ENCODE data around the gene ATCAY.
A peak's percentile ranks its signal among the peaks of the same experiment; 100 is the strongest.

ATCAY gene

GRCh38 chr19:3880471-3881271, at the start of gene ATCAY:
TSS of gene ATCAY (plus strand) at chr19:3880685. CDS start at chr19:3885768, 5,083 bp downstream.
- no peak for DNase-seq

DNA sequence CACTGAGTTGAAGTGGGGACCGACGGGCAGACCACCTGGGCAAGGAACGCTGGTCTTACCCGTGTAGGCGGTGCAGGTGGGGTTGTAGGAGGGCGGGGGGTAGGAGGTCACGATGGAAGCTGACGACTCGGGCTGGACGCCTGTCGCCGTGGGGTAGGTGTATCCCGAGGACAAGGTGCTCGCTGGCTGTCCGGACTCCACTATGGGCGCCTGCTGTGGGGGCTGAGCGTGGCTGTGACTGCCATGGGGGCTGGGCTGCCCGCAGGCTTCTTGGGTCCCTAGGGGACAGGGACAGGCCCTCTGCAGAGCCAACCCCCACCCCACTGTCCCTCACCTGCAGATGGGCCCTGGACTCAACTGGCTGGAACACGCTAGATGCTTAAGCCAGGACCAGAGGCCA, 48.9 kb upstream of the ATCAY start:
- DNase-seq, result no peak

DNA sequence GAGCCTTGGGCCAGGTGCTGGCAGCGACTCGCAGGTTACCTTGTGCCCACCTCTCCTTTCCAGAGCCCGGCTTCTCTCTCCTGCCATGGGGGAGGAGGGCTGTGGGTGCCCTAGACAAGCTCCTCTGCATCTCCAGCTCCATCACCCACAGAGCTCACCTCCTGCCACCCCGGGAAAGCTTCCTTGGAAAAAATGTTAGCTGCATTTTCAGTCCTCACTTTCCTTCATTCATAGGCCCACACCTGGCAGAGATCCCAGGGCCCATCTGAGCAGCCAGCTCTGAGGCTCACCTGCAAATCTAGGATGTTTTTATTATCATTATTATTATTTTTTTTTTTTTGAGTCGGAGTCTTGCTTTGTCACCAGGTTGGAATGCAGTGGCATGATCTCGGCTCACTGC, 48.5 kb upstream of the ATCAY start:
- DNase-seq, result no peak

DNA sequence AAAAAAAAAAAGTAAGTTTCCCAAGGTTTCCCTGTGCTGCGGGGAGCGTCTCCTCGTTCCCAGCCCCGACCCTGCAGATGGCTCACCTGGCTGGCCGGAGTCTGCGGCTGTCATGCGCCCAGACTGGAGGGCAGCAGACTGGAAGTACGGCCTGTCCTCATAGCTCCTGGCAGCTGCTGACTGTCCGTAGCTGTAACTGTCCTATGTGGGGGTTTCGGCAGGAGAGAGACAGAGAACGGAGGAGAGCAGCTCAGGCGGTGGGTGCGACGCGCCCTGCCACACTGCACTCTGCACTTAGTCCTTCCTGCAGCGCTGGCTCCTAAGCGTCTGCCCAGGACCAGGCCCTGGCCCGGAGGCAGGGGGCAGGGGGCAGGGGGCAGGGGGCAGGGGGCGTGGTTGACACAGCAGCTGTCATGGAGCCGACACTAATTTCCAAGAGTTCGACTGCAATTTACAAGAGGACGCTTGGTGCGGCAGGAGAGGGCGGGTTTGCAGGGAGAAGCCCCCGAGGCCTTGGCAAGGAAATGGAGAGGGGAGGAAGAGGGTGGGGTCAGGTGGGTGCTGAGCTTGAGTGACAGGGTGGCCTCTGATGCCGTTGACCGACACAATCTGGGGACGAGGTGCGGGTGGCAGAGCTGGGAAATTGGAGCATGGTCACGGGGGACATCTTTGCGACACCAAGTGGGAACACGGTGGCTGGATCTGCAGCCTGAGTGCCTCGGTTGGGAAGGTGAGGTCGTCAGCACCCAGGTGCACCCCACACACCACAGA, 46.7 kb upstream of the ATCAY start:
- DNase-seq, result no peak

GRCh38 chr19:3834349-3835054, 46.0 kb upstream of the ATCAY start:
- no peak for DNase-seq

DNA sequence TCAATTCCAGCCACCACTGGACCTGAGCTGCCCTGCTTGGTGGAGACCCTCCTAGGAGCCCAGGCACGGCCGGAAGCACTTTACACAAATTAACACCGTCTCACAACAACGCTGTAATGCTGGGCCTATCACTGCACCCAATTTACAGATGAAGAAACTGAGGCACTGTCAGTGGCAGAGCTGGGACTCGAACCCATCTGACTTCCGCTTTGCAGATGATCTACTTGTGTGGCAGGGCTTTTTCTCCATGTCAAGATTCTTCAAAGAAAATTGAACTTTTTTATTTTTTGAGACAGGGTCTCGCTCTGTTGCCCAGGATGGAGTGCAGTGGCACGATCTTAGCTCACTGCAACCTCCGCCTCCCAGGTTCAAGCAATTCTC, 45.4 kb upstream of the ATCAY start:
- DNase-seq, result no peak

- no peak for DNase-seq
Measured at GRCh38 chr19:3836887-3837286, 43.6 kb upstream of the ATCAY start.

DNA sequence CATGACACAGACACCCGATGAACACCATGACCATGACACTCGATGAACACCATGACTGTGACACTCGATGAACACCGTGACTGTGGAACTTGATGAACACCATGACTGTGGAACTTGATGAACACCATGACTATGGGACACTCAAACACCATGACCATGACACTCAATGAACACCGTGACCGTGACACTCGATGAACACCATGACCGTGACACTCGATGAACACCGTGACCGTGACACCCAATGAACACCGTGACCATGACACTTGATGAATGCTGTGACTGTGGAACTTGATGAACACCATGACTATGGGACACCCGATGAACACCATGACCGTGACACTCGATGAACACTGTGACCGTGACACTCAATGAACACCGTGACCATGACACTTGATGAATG, 43.2 kb upstream of the ATCAY start:
- no peak for DNase-seq

DNA sequence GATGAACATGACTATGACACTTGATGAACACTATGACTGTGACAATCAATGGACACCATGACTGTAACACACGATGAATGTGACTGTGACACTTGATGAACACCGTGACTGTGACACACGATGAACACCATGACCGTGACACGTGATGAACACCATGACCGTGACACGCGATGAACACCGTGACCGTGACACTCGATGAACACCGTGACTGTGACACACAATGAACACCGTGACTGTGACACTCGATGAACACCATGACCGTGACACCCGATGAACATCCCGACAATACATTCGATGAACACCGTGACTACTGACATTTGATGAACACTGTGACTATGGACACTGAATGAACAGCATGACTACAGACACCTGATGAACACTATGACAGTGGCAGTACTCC, 42.6 kb upstream of the ATCAY start:
- no peak for DNase-seq

DNA sequence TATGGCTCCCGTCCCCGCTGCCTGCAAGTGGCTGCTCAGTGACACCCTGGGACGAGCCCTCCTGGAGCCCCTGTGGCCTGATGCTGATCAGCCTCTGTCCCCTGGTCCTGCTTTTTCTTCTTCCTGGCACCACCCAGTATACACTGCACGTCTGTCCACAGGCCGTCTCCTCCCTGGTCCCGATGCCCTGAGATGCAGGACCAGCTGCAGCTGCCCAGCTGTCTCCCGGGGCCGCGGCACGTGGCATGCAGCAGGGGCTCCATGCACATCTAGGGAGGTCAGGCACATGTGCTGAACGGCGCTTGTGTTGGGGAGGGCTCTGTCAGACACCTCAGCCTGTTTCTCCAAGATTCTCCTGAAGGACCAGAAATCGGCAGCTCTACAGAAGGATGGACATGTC, 41.8 kb upstream of the ATCAY start:
- no peak for DNase-seq

- no peak for DNase-seq
Measured at GRCh38 chr19:3839941-3840340, 40.5 kb upstream of the ATCAY start.

DNA sequence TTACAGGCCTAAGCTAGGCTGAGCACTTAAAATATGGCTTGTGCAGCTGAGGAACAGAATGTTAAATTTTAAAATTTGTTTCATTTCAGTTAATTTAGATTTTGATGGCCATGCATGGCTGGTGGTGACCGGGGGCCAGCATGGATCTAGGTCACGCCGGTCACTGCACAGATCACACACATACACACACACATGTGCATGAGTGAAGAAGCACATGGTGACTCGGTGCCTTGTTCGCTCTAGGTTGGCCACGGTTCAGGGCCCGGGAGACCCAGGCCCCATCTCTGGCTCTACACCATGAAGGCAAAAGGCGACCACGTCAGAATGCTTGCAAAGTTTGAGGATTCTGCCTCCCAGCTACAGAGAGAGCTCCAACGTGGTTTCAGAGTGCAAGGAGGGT, 39.7 kb upstream of the ATCAY start:
- no peak for DNase-seq

GRCh38 chr19:3842948-3843347, 37.5 kb upstream of the ATCAY start:
- no peak for DNase-seq

GRCh38 chr19:3844596-3844995, 35.9 kb upstream of the ATCAY start:
- DNase-seq, result no peak

GRCh38 chr19:3849092-3849491, 31.4 kb upstream of the ATCAY start:
- DNase-seq, result peak; percentile 53

DNA sequence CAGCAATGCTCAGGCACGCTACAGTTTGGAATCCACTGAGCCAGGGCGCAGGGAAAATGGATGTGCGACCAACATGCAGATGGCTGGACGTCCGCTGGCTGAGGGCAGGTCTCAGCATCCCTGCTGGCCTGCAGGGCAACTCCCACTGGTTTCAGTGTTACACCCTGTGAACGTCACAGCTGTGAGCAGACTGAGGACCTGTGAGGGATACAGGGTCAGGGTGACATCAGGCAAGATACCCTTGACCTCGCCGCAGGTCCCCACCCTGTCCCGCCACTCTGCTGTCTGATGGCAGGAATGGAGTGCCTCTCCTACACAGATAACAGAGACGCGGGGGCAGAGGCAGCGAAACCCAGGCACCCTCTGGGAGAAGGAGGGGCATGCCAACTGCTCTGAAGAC, 30.7 kb upstream of the ATCAY start:
- no peak for DNase-seq

GRCh38 chr19:3850320-3850972, 30.0 kb upstream of the ATCAY start:
- DNase-seq, result no peak

DNA sequence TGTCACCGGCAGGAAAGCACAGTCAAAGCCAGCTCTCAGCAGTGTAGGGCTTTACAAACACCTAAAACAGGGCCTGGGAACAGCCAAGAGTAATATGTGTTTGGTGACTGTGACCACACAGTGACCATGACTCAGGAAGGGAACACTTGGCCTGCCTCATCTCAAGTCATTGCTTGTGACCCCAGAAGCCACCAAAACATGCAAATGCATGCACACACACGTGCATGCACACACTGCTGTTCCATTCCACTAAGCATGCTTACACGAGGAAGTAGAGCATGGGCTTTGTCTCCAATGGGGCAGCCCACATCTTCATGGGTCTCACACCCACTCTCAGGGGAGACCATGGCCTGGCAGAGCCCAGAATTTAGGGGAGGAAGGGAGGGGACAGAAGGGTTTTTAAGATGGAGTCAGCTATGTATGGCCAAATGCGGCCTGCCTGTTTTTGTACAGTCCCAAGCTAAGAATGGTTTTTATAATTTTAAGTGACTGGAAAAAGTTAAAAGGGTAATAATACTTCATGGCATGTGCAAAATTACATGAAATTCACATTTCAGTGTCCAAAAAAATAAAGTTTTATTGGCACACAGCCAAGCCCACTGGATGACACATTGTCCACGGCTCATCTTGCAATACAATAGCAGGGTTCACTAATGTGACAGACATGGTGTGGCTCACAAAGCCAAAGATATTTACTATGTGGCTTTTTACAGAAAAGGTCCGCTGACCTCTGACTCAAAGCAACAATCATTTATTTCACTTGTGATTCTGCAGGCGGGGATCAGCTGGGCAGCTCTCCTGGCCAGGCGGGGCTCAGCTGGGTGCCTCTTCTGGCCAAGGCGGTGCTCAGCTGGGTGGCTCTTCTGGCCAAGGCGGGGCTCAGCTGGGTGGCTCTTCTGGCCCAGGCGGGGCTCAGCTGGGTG, 29.0 kb upstream of the ATCAY start:
- DNase-seq, result no peak

DNA sequence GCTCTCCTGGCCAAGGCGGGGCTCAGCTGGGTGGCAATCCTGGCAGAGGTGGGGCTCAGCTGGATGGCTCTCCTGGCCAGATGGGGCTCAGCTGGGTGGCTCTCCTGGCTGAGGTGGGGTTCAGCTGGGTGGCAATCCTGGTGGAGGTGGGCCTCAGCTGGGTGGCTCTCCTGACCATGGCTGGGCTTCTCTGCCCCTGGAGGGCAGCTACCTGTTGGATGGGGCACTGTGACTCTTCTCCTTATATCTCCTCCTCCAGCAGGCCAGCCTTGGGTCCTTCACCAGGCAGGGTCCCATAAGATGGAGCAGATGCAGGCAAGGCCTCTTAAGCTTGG, 28.3 kb upstream of the ATCAY start:
- DNase-seq, result no peak

DNA sequence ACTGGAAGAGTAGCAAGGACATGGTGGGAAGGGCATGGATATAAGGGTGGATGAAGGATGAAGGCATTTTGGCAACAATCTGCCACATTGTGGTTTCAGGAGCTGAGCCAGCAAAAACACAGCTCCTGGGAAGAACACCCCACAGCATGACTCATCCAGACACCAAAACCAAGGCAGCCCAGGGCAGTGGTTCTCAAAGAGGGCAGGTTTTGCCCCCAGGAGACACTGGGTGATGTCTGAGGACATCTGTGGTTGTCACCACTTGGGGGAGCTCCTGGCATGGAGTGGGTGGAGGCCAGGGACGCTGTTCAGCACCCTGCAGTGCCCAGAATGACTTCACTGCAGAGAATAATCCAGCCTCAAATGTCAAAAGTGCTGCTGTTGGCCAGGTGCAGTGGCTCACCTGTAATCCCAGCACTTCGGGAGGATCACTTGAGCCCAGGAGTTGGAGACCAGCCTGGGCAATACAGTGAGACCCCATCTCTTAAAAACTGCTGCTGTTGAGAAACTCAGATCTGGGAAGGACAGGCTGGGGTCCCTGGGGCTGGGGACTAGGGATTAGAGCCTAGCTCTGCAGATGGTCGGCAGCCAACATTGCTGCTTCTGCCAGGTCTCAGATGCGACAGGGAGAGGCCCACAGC, 27.8 kb upstream of the ATCAY start:
- peak; percentile 41 for DNase-seq

DNA sequence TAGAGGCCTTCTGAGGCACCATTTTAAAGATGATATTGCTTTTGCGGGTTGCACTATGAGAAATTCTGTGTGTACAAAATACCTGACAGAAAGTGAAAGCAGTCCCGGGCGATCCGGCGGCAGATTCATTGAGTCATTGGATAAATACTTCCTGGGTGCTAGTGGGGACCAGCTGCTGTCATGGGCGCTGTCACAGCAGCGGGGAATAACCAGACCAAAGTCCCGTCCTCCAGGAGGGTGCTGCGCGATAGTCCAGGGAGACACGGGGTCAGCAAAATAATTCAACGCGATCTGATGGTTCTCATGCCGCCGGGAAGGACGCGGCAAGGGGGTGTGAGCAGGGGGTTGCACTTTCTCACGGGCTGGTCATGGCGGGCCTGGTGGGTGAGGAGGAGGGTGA, 25.2 kb upstream of the ATCAY start:
- no peak for DNase-seq

Measured in CD4-positive, alpha-beta T cell treated with Interleukin-15 for 1 hour (primary cell).